ENCODE data around the gene TULP4.

The TULP4 gene

GRCh38 chr6:158536084-158536890, 224.0 kb downstream of the TULP4 start (continued):
- no peak for TF ChIP-seq PRDM10 (tag by site-specific recombination; IDR thresholded peaks at IDR 0.05)
- peak; percentile 68 for TF ChIP-seq IKZF3 (tag by site-specific recombination; IDR thresholded peaks at IDR 0.05)
- no peak for TF ChIP-seq ZBTB49 (tag by site-specific recombination; IDR thresholded peaks at IDR 0.05; ENCODE audit: low read depth)
- no peak for TF ChIP-seq INSM2 (tag by site-specific recombination; IDR thresholded peaks at IDR 0.05)
- TF ChIP-seq PBX3 (CRISPR knock-in tag; IDR thresholded peaks at IDR 0.05) = no peak
- no peak for TF ChIP-seq ZNF513 (tag by site-specific recombination; IDR thresholded peaks at IDR 0.05)
- TF ChIP-seq ZNF596 (tag by site-specific recombination; IDR thresholded peaks at IDR 0.05) = no peak
- no peak for TF ChIP-seq ZNF121 (tag by site-specific recombination; IDR thresholded peaks at IDR 0.05)
- TF ChIP-seq ZSCAN16 (tag by site-specific recombination; IDR thresholded peaks at IDR 0.05) = no peak
- no peak for TF ChIP-seq ZNF837 (tag by site-specific recombination; IDR thresholded peaks at IDR 0.05)
- TF ChIP-seq ZNF501 (tag by site-specific recombination; IDR thresholded peaks at IDR 0.05) = peak; percentile 63; the same call in 1 of the 2 replicates
- TF ChIP-seq ZSCAN4 (tag by site-specific recombination; IDR thresholded peaks at IDR 0.05) = no peak
- no peak for TF ChIP-seq MYNN (tag by site-specific recombination; IDR thresholded peaks at IDR 0.05; ENCODE audit: borderline replicate concordance)
- TF ChIP-seq ZNF792 (tag by site-specific recombination; IDR thresholded peaks at IDR 0.05) = no peak
- TF ChIP-seq ZFP37 (tag by site-specific recombination; IDR thresholded peaks at IDR 0.05) = no peak
- TF ChIP-seq ZIC2 (tag by site-specific recombination; IDR thresholded peaks at IDR 0.05) = 0 out of 2 replicates have a peak, but pooled peaks have one; percentile 26
- no peak for TF ChIP-seq SETDB1 (IDR thresholded peaks at IDR 0.05; ENCODE audit: insufficient read length, low read length)
- TF ChIP-seq TSHZ1 (tag by site-specific recombination; IDR thresholded peaks at IDR 0.05; ENCODE audit: borderline replicate concordance) = no peak
- TF ChIP-seq KLF8 (tag by site-specific recombination; IDR thresholded peaks at IDR 0.05) = peak; percentile 93
- peak; percentile 93 for TF ChIP-seq ZBTB8A (tag by site-specific recombination; IDR thresholded peaks at IDR 0.05)
- TF ChIP-seq ZNF514 (tag by site-specific recombination; IDR thresholded peaks at IDR 0.05) = no peak
- no peak for TF ChIP-seq ZNF248 (tag by site-specific recombination; IDR thresholded peaks at IDR 0.05)
- TF ChIP-seq ZNF473 (tag by site-specific recombination; IDR thresholded peaks at IDR 0.05) = no peak
- TF ChIP-seq ZNF114 (tag by site-specific recombination; IDR thresholded peaks at IDR 0.05) = no peak

Data from HEK293 (cell line).